GM18951 (cell line): Measurements from ENCODE around the gene TCF4.

ENCODE experiments used
- POLR2A ChIP-seq: IDR thresholded peaks from 4 replicates; pipeline ENCODE4 v1.6.1; 2011; ENCODE audit warnings: mild to moderate bottlenecking; ENCODE audit not compliant: insufficient read length, insufficient read depth; ENCODE audit errors: extremely low read depth
- in situ Hi-C: fragments of 300-500 bp; cut with MboI; formaldehyde crosslinking; loops from one replicate; pipeline ENCODE4 v1.12.0; 2022; ENCODE audit warnings: low sequenced_read_pairs, mixed read lengths, inconsistent platforms; ENCODE audit not compliant: unreplicated experiment

TCF4 gene

DNA sequence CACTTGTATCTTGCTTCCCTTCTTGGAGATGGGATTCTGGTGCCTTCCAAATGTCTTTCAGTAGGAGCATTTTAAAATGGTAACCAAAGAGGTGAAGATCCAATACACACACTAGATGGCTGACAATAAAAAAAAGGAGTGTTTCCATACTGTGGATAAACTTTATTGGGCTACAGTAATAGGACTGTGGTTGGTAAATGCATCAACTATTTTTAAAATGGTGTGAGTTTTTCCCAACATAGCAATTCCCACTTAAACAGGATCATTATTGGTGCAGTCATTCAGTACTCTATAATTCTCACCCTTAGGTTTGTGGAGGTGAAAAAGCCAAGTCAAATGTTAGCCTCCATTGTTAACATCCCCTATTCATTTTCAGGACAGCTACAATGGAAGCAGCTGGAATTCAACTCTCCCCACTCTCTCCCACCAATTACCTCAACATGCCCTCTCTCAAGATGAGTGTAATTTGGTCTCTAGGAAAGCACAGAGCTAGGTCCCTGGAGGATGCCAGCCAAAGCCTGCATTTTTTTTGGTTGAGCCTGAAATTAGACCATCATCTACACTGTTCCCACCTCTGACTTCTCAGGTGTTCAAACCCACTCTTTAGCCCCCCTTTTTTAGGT lies 273.3 kb downstream of the TCF4 start:
- TF ChIP-seq POLR2A: no peak
- in situ Hi-C loops: loop anchor here (10.0 kb wide), 1 partner anchor 70 kb away; no protein-coding TSS in a partner anchor

DNA sequence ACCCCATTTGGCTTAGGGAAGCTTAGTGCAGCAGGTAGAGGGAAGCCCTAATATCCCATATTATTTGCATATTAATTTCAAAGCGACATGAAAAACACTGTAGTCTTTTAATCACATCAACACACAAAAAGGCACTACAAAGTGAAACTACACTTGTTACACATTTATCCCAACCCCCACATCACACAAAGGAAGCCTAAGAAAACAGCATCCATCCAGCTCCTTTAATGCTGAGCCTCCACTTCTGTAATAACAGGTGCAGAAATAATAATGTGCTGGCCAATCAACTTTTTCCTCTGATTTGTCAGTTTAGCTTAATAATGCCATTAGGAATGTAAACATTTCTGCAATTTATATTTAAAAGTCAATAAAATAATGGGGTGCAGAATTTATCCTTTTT lies 274.0 kb downstream of the TCF4 start:
- no peak for TF ChIP-seq POLR2A
- in situ Hi-C loops: loop anchor here (10.0 kb wide), 1 partner anchor 69 kb away; no protein-coding TSS in a partner anchor

DNA sequence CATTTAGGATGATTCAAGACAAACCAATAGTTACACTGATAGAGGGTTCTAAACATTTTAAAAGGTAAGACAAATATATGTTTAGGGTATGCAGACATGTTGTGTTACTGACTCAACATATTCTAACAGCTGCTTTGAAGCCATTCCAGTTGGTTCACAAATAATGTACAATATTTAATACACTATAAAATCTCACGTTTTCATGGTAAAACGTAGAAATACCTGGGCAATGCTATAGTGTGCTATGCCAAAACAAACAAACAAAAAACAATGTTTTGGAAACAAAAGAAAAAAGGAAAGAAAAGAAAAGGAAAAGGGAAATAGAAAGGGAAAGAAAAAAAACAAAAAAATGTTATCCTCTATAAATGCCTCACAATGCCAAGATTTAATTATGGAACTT lies 277.1 kb downstream of the TCF4 start:
- in situ Hi-C loops: loop anchor here (10.0 kb wide), 1 partner anchor 66 kb away; no protein-coding TSS in a partner anchor
- no peak for TF ChIP-seq POLR2A

DNA sequence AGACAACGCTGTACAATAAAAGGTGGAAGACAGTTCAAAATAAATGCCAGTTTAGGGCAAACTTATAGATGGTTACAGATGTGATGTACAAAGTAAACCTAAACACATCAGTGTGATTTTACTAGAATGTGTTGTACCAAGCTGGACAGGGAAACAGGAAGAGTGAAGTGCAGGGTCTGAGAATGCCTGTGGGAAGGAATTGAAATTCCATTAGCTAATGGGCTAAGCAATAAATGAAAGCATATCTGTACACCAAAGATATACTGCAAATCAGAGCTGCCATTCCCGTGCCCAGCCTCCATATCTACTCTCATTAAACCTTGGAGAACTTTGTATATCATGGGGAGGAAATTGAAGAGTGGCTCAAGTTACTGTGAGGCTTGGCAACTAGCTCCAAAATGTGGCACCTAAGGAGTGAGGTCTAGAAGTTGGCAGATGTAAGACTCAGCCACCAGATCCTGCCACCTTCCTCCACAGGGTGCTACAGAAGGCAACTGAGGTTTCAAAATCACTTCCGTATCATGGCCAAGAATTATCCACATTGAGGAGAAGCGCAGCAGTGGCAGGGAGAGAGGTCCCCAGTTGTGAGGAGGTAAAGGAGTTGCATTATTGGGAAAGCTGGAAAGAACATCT lies 277.8 kb downstream of the TCF4 start:
- in situ Hi-C loops: loop anchor here (10.0 kb wide), 1 partner anchor 65 kb away; no protein-coding TSS in a partner anchor
- TF ChIP-seq POLR2A: no peak

DNA sequence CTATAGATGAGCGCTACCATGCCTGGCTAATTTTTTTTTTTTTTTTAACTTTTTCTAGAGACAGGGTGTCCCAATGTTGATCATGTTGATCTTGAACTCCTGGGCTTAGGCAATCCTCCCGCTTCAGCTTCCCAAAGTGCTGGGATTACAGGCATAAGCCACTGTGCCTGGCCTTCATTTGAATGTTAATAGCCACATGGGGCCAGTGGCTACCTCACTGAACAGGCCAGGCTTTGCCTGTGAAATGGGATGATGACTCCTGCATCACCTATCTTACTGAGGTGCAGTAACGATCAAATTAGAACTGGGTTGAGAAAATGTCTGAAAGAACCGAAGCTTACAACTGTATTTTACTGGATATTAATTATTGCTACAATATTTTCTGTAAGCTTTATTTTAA lies 278.7 kb downstream of the TCF4 start:
- in situ Hi-C loops: no loop called here
- no peak for TF ChIP-seq POLR2A

DNA sequence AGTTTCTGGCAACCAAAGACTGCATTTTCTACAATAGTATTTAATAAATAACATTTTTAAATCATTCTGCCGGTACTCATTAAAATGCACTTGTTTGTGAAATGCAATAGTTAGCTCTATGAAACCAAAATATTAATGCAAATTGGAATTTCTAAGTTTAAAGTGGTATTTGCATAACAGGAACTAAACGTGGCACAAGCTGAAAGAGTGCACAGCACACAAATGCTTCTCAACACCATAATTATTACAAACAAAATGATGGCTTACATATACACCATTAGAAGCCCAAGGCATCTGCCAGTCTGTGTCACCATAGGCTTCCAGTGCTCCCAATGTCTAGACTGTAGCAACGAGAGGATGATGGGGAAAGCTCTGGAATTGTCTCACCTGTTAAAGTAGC lies 280.5 kb downstream of the TCF4 start:
- no peak for TF ChIP-seq POLR2A
- in situ Hi-C loops: no loop called here

DNA sequence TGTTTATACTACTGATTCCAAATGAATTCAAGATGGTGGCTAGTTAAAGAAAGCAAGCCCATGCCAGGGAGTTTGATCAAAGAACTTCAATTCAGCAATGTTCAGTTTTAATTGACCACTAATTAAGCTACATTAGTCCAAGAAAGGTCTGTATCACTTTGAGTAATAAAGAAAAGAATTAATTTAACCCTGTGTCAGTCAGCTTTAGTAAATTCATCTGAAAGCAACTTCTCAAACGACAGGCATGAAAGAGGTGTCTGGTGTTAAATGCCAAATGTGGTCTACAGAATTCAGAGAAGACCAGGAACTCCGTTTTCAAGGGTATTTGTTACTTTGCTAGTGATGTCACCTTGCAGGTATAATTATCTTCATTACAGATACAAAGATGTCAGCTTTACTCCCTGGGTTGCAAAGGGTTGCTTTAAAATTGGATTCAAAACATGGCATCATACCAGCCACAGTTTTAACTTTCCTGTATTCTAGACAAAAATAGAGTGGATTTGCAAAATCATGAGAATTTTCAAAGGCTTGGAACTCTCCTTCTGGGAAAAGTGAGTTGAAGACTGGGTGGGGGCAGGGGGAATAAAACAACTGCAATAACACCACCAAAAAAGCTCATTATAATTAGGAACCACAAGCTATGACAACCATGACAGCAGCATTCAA lies 281.5 kb downstream of the TCF4 start:
- no peak for TF ChIP-seq POLR2A
- in situ Hi-C loops: no loop called here

DNA sequence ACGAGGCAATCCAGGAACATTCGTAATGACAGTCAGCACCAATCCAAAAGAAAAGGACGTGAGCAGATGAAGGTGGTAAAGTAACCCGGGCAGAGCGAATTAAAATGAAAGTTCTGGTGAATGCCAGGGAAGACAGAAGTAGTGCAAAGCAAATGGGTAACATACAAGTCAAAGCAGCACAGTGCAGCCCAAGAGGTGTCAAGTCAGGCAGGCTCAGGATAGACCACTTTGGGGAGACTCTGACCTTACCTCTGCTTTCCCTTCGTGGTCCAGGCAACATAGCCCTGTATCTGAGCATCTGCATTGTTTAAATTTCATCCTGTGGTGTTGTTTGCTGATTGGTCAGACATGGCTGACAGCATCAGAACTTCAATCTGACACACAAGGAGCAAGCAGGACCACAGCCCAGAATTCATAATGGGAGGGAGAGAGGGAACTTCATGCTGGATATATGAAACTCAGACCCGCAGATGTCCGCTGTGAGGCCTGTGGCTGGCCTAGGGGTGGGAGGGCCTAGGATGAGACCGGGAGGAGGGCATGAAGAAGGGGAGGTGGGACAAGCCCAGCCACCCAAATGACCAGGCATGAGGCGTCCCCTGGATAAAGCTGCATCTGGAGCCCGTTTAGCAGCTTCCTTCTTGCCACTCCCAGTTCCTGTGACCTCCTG lies 285.7 kb downstream of the TCF4 start:
- in situ Hi-C loops: no loop called here
- no peak for TF ChIP-seq POLR2A

DNA sequence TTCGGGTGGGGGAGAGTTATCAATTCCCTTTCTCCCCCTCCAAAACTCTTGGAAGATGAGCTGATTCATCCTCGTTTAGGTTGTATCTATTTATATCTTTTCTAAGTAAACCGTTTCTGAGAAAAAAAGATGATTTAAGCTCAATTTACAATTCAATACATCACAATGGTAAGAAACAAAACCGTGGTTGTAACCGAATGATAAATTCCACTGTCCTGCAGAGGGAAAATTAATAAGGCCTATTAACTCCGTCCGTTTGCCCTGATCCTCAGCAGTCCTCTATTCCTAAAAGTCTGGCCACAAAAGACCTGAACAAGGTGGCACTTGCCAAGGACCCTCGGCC lies 286.2 kb downstream of the TCF4 start:
- no peak for TF ChIP-seq POLR2A
- in situ Hi-C loops: no loop called here

DNA sequence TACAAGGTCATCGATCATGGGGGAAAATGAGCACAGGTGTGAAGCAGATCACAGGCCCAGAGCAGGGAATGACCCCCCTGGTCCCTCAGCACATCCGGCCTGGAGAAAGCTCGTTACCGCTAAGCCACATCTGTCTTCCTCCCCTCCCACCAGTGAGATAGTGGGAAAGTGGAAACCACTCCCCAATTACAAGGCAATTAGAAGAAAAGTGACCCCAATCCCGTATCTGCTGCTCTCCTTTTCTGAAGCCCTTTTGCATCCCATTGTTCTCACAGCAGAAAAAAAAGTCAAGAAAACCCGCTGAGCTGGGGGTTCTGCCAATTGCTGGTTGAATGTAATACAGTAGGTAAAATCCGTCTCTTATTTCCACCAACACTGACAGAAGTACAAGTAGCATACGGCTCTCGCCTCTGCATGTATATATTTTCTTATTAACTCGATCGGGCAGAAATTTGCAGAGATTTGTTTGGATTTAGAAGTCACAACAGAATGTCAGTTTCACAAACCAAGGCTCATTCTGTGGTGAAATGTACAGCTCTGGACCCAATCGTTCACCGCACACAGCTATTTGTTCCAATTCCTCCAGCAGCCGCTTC lies 287.0 kb downstream of the TCF4 start:
- in situ Hi-C loops: no loop called here
- no peak for TF ChIP-seq POLR2A

DNA sequence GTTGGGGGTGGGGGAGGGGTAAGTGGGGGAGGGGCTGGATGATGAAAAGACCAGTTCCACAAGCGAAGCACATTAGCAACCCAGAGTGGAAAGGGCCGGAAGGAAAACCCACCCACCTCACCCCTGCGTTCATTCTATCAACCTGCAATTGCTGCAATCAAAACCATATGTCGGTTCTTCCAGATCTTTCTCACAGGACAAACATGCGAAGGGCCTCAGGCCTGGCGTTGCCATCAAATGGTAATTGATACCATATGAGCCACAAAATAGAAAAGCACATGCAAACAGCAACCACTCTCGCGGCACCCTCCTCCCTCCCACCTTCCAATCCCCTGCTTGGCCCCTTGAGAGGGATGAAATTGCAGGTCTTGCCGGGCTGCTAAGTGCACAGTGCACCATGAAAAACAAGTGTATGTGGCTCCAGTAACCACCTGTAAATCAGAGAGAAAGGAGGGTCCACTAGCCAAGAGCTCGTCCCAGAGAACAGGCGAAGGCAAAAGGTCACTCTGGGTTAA lies 287.5 kb downstream of the TCF4 start:
- in situ Hi-C loops: no loop called here
- TF ChIP-seq POLR2A: no peak

DNA sequence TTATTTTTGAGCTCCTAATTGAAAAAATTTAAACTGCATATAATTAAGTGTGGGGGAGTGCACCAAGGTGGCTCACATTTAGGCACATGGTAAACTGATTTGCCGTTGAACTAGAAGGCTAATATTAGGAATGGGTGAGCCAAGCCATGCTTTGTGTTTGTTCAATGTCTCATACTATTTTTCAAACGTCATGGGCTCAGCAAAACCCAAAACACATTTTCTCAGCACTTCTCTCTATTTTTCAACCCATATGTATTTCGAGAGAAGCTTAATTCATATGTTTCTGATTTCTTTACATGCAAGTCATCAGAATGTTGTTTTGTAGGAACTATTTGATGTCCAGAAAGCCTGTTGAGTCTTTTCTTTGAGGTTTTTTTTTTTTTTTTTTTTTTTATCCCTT lies 291.2 kb downstream of the TCF4 start:
- in situ Hi-C loops: no loop called here
- TF ChIP-seq POLR2A: no peak

DNA sequence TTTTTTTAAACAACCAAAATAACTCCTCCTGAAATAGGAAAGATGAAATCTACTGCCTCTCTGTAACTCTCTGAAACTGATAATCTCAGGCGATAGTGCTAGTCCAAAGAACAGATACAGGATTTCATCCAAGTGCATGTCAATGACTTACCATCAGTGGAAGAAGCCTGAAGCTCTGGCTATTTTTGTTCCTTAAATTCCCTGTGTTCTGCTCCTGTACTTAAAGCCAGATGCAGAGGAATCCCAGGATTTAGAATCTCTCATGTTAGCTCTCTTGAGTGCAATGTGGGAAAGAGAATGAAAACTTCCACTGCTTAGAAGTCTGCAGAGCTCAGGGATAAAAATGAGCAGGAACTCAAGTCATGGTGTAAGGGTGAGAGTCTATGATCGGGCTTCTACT lies 291.9 kb downstream of the TCF4 start:
- in situ Hi-C loops: no loop called here
- no peak for TF ChIP-seq POLR2A
